DOHH2 (cell line): ENCODE results near the gene PIGQ.

Experiments used
- H3F3A ChIP-seq: fragments of 200-600 bp; sonication (generic), shearing (Covaris generic); 2 replicates; pipeline ENCODE4 v1.6.0; 2016; ENCODE audit warnings: antibody characterized with exemption, mild to moderate bottlenecking; ENCODE audit not compliant: control insufficient read depth, insufficient read depth
- H3K27ac ChIP-seq: fragments of 200-600 bp; sonication (generic); 2 replicates; pipeline ENCODE4 v1.5.1; 2014; ENCODE audit warnings: low read depth, mild to moderate bottlenecking, low read length, moderate library complexity
- H3K27me3 ChIP-seq: fragments of 200-600 bp; sonication (generic); 2 replicates; pipeline ENCODE4 v1.6.1; 2014; ENCODE audit warnings: mild to moderate bottlenecking, low read length, mixed read lengths; ENCODE audit not compliant: control insufficient read depth
- H3K36me3 ChIP-seq: fragments of 200-600 bp; sonication (generic); 2 replicates; pipeline ENCODE4 v1.6.1; 2014; ENCODE audit warnings: mild to moderate bottlenecking, low read length, moderate library complexity, mixed read lengths; ENCODE audit not compliant: control insufficient read depth
- H3K4me1 ChIP-seq: fragments of 200-600 bp; sonication (generic); 2 replicates; pipeline ENCODE4 v1.6.1; 2014; ENCODE audit warnings: mild to moderate bottlenecking, low read length, mixed read lengths; ENCODE audit not compliant: control insufficient read depth
- H3K4me2 ChIP-seq: fragments of 200-600 bp; sonication (generic); 2 replicates; pipeline ENCODE4 v1.6.0; 2014; ENCODE audit warnings: mild to moderate bottlenecking, low read length, moderate library complexity
- H3K4me3 ChIP-seq: fragments of 200-600 bp; sonication (generic); 2 replicates; pipeline ENCODE4 v1.5.1; 2014; ENCODE audit warnings: mild to moderate bottlenecking, low read length, mixed read lengths
- H3K79me2 ChIP-seq: fragments of 200-600 bp; sonication (generic); 2 replicates; pipeline ENCODE4 v1.6.1; 2014; ENCODE audit warnings: mild to moderate bottlenecking, low read length, mixed read lengths; ENCODE audit not compliant: control insufficient read depth
- H3K9me2 ChIP-seq: fragments of 200-600 bp; sonication (generic); replicated peaks from 2 replicates; pipeline ENCODE4 v1.6.1; 2014; ENCODE audit warnings: mild to moderate bottlenecking, low read length, mixed read lengths; ENCODE audit not compliant: control insufficient read depth
- H3K9me3 ChIP-seq: fragments of 200-600 bp; sonication (generic); 2 replicates; pipeline ENCODE4 v1.6.1; 2014; ENCODE audit warnings: antibody characterized with exemption, low read length, mixed read lengths; ENCODE audit not compliant: control insufficient read depth, insufficient read depth
- H4K20me1 ChIP-seq: fragments of 200-600 bp; sonication (generic); 2 replicates; pipeline ENCODE4 v1.6.0; 2014; ENCODE audit warnings: low read depth, mild to moderate bottlenecking, antibody characterized with exemption, low read length, moderate library complexity; ENCODE audit not compliant: control insufficient read depth, insufficient read depth
- CTCF ChIP-seq: fragments of 200-600 bp; sonication (generic); IDR thresholded peaks from one replicate; pipeline ENCODE4 v1.5.1; 2014; ENCODE audit warnings: antibody characterized with exemption, mild to moderate bottlenecking, low read depth, low read length; ENCODE audit not compliant: poor library complexity, severe bottlenecking
- EZH2phosphoT487 ChIP-seq: fragments of 200-600 bp; sonication (generic); IDR thresholded peaks from 2 replicates; pipeline ENCODE4 v1.6.1; 2017; ENCODE audit warnings: borderline replicate concordance, mild to moderate bottlenecking, antibody characterized with exemption, low read length, moderate library complexity, mixed read lengths

PIGQ gene

GRCh38 chr16:525123-525519, 44.6 kb upstream of the PIGQ start:
- H4K20me1 ChIP-seq: peaks cover 10% of the 10 kb centered on the region

GRCh38 chr16:525520-526180, 44.1 kb upstream of the PIGQ start:
- Histone ChIP-seq H3K4me2 (peak overlapping the region; percentile 81), H3K27me3 (no peaks in the 10 kb centered on the region), H3K36me3 (peaks cover 30% of the 10 kb centered on the region), H3K9me2 (no peaks in the 10 kb centered on the region), H4K20me1 (peaks cover 14% of the 10 kb centered on the region), H3K4me1 (peaks cover 39% of the 10 kb centered on the region), H3K9me3 (no peaks in the 10 kb centered on the region), H3F3A (peaks cover 5% of the 10 kb centered on the region), H3K27ac (0 out of 2 replicates have a peak overlapping the region, but pooled peaks have one; percentile 20), H3K79me2 (peaks cover 60% of the 10 kb centered on the region), H3K4me3 (peak overlapping the region; percentile 78)
- TF ChIP-seq EZH2phosphoT487 (no peak), CTCF (no peak)

More at GRCh38 chr16:525123-525519, 44.6 kb upstream of the PIGQ start:
- H3K4me3 ChIP-seq: peak overlapping the region; percentile 78
- H3K27ac ChIP-seq: 0 out of 2 replicates have a peak overlapping the region, but pooled peaks have one; percentile 20
- H3K27me3 ChIP-seq: no peaks in the 10 kb centered on the region
- H3K4me2 ChIP-seq: peak overlapping the region; percentile 81
- peaks cover 5% of the 10 kb centered on the region for H3F3A ChIP-seq
- H3K4me1 ChIP-seq: peaks cover 39% of the 10 kb centered on the region
- TF ChIP-seq EZH2phosphoT487: no peak
- TF ChIP-seq CTCF: no peak
- H3K9me3 ChIP-seq: no peaks in the 10 kb centered on the region
- peaks cover 28% of the 10 kb centered on the region for H3K36me3 ChIP-seq
- H3K79me2 ChIP-seq: peaks cover 55% of the 10 kb centered on the region
- no peaks in the 10 kb centered on the region for H3K9me2 ChIP-seq

GRCh38 chr16:526181-527014, 43.4 kb upstream of the PIGQ start:
- Histone ChIP-seq H3K27ac (peak overlapping the region; percentile 46), H3K9me2 (no peaks in the 10 kb centered on the region), H3K79me2 (peaks cover 67% of the 10 kb centered on the region), H3K4me2 (peak overlapping the region; percentile 81), H3F3A (peaks cover 5% of the 10 kb centered on the region), H3K9me3 (no peaks in the 10 kb centered on the region), H3K4me1 (peaks cover 39% of the 10 kb centered on the region), H3K27me3 (no peaks in the 10 kb centered on the region), H3K36me3 (peaks cover 31% of the 10 kb centered on the region), H3K4me3 (peak overlapping the region; percentile 78), H4K20me1 (peaks cover 14% of the 10 kb centered on the region)
- no peak for TF ChIP-seq EZH2phosphoT487
- no peak for TF ChIP-seq CTCF
